Mammary epithelial cell (primary cell): ENCODE data around the gene VAT1L.

Source experiments
- CTCF ChIP-seq, 2 donors: IDR thresholded peaks in 1 of 2; conservative IDR thresholded peaks in 1 of 2; 2 replicates each; pipeline ENCODE4 v1.5.1; 2011 to 2012; ENCODE audit warnings: inconsistent platforms in 2 of 2, low read length in 2 of 2, mild to moderate bottlenecking in 2 of 2, control low read depth in 1 of 2, low read depth in 1 of 2; ENCODE audit not compliant: insufficient read depth in 1 of 2; ENCODE audit errors: extremely low read depth in 1 of 2
- EZH2 ChIP-seq: IDR thresholded peaks from 2 replicates; pipeline ENCODE4 v1.6.1; 2012; ENCODE audit warnings: low read length, inconsistent platforms, borderline replicate concordance

DNA sequence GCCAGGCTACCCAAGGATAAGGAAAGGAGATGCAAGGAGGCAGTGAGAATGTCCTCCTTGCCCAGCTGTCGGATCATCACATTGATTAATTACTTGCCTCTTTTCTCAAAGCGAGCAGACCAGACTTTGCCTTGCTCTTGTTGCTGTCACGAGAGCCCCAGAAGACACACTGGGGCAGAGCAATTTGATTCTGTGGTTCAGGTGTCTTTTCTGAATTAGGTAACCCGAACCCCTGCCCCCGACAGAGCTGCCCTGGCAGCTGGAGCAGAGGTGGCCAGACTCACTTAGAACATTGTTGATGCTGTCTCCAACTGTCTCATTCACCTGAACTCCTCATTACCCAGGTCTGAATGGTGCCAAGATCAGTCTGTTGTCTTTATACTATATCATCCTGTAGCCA, 34.3 kb downstream of the VAT1L start:
- TF ChIP-seq EZH2 (no peak), CTCF (conservative IDR thresholded peaks at IDR 0.05 in 1 of 2, IDR thresholded peaks at IDR 0.05 in 1 of 2; ENCODE audit: extremely low read depth in 1 of 2, insufficient read depth in 1 of 2, low read depth in 1 of 2, low read length in 2 of 2) (no peak)
